Suppressor macrophage (primary cell): Measurements from ENCODE around the gene FERMT2.
"Not testable (repeated sequence)": the region's sequence is repeated elsewhere in the genome, so short reads cannot be mapped to it uniquely, and the experiment has no call there.

Source experiments
- DNase-seq, 4 experiments: peaks; one replicate each; pipeline ENCODE4 v3.0.0-alpha.2; 2020 to 2022

The FERMT2 gene

DNA sequence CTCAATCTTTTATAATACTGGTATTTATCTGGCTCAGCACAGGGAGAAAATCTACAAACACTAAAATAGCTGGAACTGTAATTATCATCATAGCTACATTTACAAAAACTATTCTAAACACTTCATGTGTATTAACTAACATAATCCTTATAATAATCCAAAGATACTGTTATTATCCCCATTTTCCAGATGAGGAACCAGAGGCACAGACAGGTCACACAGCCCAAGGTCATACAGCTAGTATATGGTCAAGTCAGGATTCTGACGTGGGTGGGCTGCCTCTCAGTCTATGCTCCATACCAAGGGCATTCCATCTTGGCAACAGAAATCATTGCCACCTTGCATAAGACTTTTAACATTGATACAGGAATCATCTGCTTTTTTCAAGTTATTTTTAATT is 11.4 kb downstream of the FERMT2 start:
- DNase-seq: no peak

DNA sequence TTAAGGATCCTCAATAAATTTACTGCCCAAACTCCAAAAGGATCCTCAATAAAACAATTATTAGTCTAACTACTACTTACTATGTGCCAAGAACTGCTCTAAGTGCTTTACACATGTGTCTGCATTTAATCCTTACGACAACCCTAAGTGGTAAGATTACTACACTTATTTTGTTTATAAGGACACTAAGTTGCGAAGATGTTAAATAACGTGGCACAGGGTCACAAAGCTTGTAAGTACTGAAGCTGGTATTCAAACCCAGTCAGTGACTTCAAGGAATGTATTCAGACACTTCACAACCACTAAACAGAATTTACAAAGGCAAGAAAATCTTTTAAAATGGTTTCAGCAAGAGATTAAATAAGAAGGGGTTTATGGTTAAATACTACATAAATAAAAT is 13.0 kb downstream of the FERMT2 start:
- DNase-seq: no peak

DNA sequence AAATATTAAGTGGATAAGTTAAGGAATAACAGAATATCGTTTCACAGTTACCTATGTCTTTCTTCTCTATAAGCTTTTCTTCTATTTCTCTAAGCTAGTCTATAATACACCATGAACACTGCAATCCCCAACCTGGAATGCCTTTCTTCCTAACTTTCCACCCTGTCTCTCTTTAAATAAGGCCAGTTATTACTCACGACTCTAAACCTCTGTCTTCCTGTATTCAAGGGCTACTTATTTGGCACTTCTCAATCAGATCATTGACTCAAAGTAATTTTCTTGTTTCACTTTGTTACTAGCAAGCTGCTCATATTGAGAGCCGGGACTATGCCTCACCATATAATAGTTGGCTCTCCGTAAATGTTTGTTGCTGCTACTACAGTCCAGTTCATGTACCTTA is 13.5 kb downstream of the FERMT2 start:
- DNase-seq: no peak

DNA sequence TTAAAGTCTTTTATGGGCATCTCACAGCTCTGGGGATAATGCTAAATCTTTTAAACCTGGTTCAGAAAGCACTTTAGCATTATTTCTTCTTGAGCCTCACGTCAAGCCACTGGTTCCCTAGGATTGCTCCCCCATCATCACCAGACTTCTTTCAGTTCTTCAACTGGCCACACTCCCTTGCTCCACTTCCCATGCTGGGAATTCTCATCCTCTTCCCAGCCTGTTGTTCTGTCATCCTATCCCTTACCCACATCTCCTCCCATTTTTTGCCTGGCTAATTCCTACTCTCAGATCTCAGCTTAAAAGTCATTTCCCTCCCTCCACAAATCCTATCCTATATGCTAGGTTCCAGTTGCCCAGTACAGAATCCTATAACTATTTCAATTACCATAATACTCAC is 14.4 kb downstream of the FERMT2 start:
- DNase-seq: no peak

DNA sequence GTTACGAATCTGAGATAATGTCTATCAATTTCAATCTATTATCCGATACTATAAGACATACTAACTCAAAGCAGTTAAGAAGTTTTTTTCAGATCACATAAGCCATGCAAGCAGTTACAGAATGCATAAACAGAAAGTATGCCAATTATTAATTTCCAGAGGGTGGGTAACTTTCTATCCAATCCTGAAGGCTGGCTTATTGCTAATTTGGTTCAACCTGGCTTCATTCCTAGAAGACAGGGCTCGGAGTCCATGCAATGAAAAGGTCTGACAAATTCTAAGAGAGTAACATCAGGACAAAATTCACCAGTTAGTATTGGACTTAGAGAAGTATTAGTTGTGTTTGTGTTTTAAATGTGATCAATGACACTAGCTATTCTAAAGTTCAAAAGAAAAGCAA is 15.0 kb downstream of the FERMT2 start:
- no peak for DNase-seq

DNA sequence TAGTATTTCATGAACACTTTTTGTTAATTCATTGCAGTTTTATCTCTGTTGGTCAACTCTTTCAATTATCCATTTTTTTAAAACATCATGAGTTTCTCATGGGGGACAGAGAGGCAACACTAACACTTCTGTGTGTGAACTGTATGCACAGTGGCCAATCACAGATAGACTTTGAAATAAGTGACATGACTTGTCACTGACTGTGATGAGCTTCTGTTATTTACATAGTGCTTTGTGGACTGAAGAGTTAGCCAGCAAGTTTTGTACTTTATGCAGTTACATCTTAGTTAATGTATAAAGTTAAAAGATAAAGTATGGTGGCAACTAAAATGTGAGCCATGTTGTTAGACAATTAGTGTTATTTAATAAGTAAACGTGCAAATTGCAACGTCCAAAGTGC is 16.1 kb downstream of the FERMT2 start:
- no peak for DNase-seq

- DNase-seq: no peak
These were observed 21.6 kb downstream of the FERMT2 start for GRCh38 chr14:52929192-52929807.

DNA sequence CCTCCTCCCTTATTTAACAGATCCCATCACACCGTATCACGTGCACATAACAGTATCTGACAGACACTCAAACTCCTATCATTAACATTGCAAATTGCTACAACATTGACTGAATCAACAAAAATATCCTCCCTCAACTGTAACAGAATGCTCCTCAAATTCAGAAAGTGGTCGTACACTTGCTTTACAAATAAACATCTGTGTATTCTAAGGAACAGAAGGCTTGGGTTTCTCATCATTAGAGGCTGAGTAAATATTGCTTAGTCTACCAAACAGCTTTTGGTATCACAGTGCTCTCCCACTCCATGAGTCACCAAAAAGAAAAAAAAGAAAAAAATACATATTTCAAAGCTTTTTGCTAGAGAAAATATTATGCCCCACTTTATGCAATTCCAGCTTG is 23.9 kb downstream of the FERMT2 start:
- DNase-seq: no peak

- no peak for DNase-seq
These were observed 26.8 kb downstream of the FERMT2 start for GRCh38 chr14:52923902-52924575.

- DNase-seq: no peak
These were observed 28.2 kb downstream of the FERMT2 start for GRCh38 chr14:52922656-52923055.

DNA sequence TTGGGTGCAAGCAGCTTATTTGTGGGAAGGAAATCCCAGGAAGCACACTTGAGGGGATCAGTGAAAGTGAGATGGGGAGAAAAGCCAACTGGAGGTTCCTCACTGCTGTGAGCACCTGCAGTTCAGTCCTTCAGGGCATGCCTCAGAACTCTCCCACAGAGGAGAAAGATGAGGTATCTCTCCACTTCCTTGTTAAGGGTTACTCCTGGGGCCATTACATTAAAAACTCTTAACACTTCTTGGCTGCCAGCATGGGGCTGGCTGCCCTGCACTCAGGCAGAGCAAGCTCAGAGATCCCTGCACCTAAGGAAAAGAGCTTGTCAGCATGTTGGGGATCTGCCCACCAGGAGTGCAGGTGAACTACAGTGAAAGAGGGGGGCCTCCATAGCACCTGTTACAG is 28.8 kb downstream of the FERMT2 start:
- no peak for DNase-seq

- not testable (repeated sequence) for DNase-seq
These were observed 30.4 kb downstream of the FERMT2 start for GRCh38 chr14:52920411-52920810.

- no peak for DNase-seq
These were observed 30.9 kb downstream of the FERMT2 start for GRCh38 chr14:52919971-52920370.

DNA sequence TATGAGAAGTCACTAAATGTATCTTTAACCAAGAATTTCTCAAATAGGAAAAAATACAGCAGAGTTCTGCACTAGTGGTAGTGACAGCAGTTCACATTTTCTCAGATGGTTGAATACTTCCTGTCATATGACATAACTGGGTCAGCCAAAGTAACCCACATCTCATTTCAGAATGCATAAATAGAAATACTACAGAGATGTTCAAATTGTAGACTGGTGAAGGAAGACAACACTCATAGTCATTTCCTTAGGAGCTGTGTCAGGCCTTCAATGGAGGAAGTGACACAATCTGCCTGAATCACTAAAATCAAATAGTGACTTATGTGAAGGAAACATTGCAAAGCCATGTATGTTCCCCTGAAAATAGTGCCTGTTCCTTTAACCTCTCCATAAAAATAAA is 32.4 kb downstream of the FERMT2 start:
- peak; percentile 72 to 96 (median 82) for DNase-seq

DNA sequence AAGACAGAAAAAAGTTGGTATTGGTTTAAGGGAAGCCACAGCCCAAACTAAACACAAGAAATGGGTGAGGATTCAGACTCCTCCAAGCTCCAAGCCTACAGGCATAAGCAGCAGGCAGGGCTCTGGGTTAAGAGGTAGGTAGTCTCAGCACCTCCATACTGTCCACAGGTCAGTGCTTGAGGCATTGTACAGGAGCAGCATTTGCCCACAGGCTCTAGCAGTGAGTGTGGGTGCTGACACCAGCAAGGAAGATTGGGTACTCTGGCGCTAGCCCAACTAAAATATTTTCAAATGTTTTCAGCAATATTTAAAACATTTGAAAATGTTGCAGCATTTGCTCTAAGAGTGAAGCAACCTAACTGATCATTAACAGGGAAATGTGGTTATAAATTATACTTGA is 33.1 kb downstream of the FERMT2 start:
- DNase-seq: no peak

DNA sequence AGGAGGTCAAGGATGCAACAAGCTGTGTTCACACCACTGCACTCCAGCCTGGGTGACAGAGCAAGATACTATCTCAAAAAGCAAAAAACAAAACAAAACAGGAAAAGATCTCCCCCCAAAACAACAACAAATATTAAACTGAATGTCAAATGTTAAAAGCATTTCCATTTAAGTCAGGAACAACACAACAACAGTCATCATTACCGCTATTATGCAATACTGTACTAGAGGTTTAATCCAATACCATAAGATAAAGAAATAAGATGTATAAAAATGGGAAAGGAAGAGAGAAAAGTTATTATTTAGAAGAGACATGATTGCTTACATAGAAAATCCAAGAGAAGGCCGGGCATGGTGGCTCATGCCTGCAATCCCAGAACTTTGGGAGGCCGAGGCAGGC is 36.6 kb downstream of the FERMT2 start:
- no peak for DNase-seq

DNA sequence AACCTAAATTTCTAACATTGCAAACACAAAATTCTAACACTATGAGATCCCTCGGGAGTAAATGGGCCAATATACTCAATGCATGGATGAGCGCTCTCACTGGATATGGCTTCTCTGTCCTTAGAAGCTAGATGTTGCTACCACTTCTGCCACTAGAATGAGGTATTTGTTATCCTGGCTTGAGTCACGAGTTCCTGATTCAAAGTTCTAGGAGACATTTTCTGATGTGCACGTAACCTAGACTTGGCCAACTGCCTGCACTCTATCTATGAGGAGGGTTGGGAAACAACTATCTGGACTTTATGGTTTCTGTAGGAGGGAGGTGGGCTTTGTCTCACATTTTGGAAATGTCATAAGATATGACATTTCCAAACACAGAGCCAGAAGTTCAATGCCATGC is 37.6 kb downstream of the FERMT2 start:
- peak; percentile 5 to 49 (median 22) for DNase-seq

GRCh38 chr14:52911904-52912303 is 38.9 kb downstream of the FERMT2 start:
- DNase-seq: no peak

DNA sequence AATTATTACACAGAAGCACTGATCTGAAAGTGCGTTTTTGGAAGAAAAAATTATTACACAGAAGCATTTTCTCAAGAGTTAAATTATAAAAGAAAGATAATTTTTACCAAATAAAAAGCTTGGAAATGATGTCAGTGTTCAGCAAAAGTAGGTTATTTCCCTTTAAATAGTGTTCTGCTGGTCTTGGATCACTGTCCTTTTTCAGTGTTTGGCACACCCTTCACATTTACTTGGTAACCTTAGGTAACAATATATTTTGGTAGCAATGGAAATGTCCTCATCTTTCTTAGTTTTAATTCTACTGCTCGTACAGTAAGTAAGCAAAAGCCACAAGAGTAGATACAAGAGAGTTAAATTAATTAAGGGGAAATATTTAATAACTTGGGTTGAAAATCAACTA is 40.3 kb downstream of the FERMT2 start:
- no peak for DNase-seq

GRCh38 chr14:52907949-52908348 is 42.9 kb downstream of the FERMT2 start:
- no peak for DNase-seq

GRCh38 chr14:52906141-52906601 is 44.7 kb downstream of the FERMT2 start:
- DNase-seq: no peak

GRCh38 chr14:52902971-52903619 is 47.8 kb downstream of the FERMT2 start:
- DNase-seq: no peak

DNA sequence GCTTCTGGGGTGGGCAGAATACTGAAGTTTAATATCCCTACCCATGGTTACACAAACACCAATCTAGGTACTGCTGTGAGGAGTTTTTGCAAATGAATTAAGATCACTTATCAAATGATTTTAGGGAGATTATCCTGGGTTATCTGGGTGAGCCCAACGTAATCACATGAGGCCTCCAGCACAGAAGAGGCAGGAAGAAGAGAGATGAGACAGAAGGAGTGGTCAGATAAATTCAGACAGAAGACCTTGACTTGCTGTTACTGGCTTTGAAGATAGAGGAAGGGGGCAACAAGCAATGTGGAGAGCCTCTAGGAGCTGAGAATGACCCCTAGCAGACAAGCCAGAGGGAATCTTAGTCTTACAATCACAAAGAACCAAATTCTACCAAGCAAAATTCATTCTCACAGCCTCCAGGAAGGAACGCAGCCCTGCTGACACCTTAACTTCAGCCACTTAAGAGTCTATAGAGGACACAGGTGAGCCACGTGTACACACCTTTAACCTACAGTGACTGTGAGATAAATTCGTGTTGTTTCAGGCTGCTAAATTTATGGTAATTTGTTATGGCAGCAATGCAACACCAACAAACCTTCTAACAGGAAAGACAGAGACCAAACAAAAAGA is 49.4 kb downstream of the FERMT2 start:
- no peak for DNase-seq

DNA sequence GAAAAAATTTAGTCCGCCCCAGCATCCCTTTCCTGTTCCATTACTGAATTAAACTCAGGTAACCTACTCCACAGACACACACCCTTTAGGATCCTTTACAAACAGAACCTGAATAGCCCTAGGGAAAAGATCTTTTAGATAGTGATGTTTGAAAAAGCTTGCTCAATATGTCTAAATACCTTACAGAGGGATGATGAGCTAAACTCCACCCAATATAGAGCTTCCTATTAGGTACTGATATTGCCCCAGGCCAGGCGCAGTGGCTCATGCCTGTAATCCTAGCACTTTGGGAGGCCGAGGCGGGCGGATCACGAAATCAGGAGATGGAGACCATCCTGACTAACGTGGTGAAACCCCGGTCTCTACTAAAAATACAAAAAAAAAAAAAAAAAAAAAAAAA is 50.1 kb downstream of the FERMT2 start:
- DNase-seq: no peak
